ENCODE measurements around the gene GBF1. TPM values are rescaled to one million over a fixed set of nuclear protein-coding genes. Genes with fewer than 3 reads are reported as not detected.

Gene GBF1
- total and polyA plus RNA-seq, 2 of the 13 experiments (the other 11 are each of a cell fraction or from before 2014, with no cell fraction given), result 17.1 to 21.9 TPM

DNA sequence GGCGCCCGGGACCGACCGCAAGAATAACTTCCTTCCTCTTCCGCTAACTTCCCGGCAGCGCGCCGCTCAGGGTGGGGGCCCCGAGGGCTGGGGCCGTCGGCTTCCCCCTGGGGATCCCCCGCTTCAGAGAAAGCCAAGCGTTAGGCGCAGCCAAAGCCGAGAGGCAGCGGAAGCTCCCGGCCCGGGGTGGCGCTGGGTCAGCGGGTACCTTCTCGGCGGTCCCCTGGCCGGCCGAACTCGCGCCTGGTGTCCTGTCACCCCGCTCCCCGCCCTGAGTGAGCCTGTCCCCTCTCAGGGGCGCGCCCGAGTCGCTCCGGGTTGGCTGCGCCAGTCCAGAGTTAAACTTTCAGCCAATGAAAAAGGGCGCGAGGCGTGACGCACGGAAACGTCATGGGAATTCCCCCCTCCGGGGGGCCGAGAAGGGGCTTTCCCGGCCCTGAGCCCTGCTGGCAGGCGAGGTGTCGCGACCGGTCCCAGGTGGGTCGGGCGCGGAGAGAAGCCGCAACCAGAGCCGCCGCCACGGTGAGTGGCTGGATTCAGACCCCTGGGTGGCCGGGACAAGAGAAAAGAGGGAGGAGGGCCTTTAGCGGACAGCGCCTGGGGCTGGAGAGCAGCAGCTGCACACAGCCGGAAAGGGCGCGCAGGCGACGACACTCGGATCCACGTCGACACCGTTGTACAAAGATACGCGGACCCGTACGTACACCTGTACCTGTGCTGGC, 148.9 kb downstream of the GBF1 start (continued):
- TF ChIP-seq, protein P1, sequence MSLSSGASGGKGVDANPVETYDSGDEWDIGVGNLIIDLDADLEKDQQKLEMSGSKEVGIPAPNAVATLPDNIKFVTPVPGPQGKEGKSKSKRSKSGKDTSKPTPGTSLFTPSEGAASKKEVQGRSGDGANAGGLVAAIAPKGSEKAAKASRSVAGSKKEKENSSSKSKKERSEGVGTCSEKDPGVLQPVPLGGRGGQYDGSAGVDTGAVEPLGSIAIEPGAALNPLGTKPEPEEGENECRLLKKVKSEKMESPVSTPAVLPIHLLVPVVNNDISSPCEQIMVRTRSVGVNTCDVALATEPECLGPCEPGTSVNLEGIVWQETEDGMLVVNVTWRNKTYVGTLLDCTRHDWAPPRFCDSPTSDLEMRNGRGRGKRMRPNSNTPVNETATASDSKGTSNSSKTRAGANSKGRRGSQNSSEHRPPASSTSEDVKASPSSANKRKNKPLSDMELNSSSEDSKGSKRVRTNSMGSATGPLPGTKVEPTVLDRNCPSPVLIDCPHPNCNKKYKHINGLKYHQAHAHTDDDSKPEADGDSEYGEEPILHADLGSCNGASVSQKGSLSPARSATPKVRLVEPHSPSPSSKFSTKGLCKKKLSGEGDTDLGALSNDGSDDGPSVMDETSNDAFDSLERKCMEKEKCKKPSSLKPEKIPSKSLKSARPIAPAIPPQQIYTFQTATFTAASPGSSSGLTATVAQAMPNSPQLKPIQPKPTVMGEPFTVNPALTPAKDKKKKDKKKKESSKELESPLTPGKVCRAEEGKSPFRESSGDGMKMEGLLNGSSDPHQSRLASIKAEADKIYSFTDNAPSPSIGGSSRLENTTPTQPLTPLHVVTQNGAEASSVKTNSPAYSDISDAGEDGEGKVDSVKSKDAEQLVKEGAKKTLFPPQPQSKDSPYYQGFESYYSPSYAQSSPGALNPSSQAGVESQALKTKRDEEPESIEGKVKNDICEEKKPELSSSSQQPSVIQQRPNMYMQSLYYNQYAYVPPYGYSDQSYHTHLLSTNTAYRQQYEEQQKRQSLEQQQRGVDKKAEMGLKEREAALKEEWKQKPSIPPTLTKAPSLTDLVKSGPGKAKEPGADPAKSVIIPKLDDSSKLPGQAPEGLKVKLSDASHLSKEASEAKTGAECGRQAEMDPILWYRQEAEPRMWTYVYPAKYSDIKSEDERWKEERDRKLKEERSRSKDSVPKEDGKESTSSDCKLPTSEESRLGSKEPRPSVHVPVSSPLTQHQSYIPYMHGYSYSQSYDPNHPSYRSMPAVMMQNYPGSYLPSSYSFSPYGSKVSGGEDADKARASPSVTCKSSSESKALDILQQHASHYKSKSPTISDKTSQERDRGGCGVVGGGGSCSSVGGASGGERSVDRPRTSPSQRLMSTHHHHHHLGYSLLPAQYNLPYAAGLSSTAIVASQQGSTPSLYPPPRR (CRISPR knock-in tag; IDR thresholded peaks at IDR 0.05; ENCODE audit: borderline replicate concordance), result peak; percentile 65
- TF ChIP-seq SRF (IDR thresholded peaks at IDR 0.05; ENCODE audit: low read depth, low read length) (peak; percentile 19; the same call in 1 of the 2 replicates), ZFP36L1 (CRISPR knock-in tag; IDR thresholded peaks at IDR 0.05) (0 out of 2 replicates have a peak, but pooled peaks have one; percentile 24), ZNF446 (CRISPR knock-in tag; IDR thresholded peaks at IDR 0.05) (peak; percentile 78; the same call in 1 of the 2 replicates), ELF3 (CRISPR knock-in tag; IDR thresholded peaks at IDR 0.05) (peak; percentile 91), ZNF670 (CRISPR knock-in tag; IDR thresholded peaks at IDR 0.05; ENCODE audit: borderline replicate concordance) (peak; percentile 65; the same call in 1 of the 2 replicates), MAFG (CRISPR knock-in tag; IDR thresholded peaks at IDR 0.05) (no peak), SP140L (CRISPR knock-in tag; IDR thresholded peaks at IDR 0.05; ENCODE audit: borderline replicate concordance) (no peak)
- TF ChIP-seq, protein P2, sequence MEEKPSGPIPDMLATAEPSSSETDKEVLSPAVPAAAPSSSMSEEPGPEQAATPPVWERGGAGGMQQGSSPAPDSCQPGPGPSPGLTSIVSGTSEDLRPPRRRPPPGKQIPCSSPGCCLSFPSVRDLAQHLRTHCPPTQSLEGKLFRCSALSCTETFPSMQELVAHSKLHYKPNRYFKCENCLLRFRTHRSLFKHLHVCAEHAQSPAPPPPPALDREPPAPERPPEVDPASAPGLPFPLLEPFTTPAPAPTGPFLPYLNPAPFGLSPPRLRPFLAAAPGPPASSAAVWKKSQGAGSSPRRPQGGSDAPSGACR (CRISPR knock-in tag; IDR thresholded peaks at IDR 0.05), result no peak
- TF ChIP-seq, protein P3, sequence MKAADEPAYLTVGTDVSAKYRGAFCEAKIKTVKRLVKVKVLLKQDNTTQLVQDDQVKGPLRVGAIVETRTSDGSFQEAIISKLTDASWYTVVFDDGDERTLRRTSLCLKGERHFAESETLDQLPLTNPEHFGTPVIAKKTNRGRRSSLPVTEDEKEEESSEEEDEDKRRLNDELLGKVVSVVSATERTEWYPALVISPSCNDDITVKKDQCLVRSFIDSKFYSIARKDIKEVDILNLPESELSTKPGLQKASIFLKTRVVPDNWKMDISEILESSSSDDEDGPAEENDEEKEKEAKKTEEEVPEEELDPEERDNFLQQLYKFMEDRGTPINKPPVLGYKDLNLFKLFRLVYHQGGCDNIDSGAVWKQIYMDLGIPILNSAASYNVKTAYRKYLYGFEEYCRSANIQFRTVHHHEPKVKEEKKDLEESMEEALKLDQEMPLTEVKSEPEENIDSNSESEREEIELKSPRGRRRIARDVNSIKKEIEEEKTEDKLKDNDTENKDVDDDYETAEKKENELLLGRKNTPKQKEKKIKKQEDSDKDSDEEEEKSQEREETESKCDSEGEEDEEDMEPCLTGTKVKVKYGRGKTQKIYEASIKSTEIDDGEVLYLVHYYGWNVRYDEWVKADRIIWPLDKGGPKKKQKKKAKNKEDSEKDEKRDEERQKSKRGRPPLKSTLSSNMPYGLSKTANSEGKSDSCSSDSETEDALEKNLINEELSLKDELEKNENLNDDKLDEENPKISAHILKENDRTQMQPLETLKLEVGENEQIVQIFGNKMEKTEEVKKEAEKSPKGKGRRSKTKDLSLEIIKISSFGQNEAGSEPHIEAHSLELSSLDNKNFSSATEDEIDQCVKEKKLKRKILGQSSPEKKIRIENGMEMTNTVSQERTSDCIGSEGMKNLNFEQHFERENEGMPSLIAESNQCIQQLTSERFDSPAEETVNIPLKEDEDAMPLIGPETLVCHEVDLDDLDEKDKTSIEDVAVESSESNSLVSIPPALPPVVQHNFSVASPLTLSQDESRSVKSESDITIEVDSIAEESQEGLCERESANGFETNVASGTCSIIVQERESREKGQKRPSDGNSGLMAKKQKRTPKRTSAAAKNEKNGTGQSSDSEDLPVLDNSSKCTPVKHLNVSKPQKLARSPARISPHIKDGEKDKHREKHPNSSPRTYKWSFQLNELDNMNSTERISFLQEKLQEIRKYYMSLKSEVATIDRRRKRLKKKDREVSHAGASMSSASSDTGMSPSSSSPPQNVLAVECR (CRISPR knock-in tag; IDR thresholded peaks at IDR 0.05; ENCODE audit: borderline replicate concordance), result peak; percentile 88
- TF ChIP-seq, protein P4, sequence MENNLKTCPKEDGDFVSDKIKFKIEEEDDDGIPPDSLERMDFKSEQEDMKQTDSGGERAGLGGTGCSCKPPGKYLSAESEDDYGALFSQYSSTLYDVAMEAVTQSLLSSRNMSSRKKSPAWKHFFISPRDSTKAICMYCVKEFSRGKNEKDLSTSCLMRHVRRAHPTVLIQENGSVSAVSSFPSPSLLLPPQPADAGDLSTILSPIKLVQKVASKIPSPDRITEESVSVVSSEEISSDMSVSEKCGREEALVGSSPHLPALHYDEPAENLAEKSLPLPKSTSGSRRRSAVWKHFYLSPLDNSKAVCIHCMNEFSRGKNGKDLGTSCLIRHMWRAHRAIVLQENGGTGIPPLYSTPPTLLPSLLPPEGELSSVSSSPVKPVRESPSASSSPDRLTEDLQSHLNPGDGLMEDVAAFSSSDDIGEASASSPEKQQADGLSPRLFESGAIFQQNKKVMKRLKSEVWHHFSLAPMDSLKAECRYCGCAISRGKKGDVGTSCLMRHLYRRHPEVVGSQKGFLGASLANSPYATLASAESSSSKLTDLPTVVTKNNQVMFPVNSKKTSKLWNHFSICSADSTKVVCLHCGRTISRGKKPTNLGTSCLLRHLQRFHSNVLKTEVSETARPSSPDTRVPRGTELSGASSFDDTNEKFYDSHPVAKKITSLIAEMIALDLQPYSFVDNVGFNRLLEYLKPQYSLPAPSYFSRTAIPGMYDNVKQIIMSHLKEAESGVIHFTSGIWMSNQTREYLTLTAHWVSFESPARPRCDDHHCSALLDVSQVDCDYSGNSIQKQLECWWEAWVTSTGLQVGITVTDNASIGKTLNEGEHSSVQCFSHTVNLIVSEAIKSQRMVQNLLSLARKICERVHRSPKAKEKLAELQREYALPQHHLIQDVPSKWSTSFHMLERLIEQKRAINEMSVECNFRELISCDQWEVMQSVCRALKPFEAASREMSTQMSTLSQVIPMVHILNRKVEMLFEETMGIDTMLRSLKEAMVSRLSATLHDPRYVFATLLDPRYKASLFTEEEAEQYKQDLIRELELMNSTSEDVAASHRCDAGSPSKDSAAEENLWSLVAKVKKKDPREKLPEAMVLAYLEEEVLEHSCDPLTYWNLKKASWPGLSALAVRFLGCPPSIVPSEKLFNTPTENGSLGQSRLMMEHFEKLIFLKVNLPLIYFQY (CRISPR knock-in tag; IDR thresholded peaks at IDR 0.05; ENCODE audit: borderline replicate concordance), result no peak
- TF ChIP-seq, protein P5, sequence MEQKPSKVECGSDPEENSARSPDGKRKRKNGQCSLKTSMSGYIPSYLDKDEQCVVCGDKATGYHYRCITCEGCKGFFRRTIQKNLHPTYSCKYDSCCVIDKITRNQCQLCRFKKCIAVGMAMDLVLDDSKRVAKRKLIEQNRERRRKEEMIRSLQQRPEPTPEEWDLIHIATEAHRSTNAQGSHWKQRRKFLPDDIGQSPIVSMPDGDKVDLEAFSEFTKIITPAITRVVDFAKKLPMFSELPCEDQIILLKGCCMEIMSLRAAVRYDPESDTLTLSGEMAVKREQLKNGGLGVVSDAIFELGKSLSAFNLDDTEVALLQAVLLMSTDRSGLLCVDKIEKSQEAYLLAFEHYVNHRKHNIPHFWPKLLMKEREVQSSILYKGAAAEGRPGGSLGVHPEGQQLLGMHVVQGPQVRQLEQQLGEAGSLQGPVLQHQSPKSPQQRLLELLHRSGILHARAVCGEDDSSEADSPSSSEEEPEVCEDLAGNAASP (CRISPR knock-in tag; IDR thresholded peaks at IDR 0.05; ENCODE audit: borderline replicate concordance), result no peak; the same call in 1 of the 2 replicates
